HG03175 (cell line): ENCODE results near the gene RIPOR2.
A peak's percentile ranks its signal among the peaks of the same experiment; 100 is the strongest.

Source experiments
- ATAC-seq: cut with Tn5 transposase; IDR thresholded peaks from one replicate; pipeline ENCODE4 v1.9.1; 2021; ENCODE audit warnings: mild to moderate bottlenecking, moderate library complexity; ENCODE audit not compliant: unreplicated experiment

Gene RIPOR2

GRCh38 chr6:24907919-24908649 is 27.7 kb downstream of the RIPOR2 start:
- no peak for ATAC-seq

GRCh38 chr6:24906314-24906713 is 29.4 kb downstream of the RIPOR2 start:
- no peak for ATAC-seq

GRCh38 chr6:24905483-24905882 is 30.3 kb downstream of the RIPOR2 start:
- no peak for ATAC-seq

- ATAC-seq = no peak
Observed at GRCh38 chr6:24903681-24904080, 32.1 kb downstream of the RIPOR2 start.

GRCh38 chr6:24902782-24903181 is 33.0 kb downstream of the RIPOR2 start:
- ATAC-seq = no peak

GRCh38 chr6:24901698-24902328 is 33.9 kb downstream of the RIPOR2 start:
- no peak for ATAC-seq

- no peak for ATAC-seq
Observed at GRCh38 chr6:24900917-24901697, 34.7 kb downstream of the RIPOR2 start.

GRCh38 chr6:24899997-24900325 is 35.8 kb downstream of the RIPOR2 start:
- ATAC-seq = no peak

- ATAC-seq = no peak
Observed at GRCh38 chr6:24899136-24899996, 36.4 kb downstream of the RIPOR2 start.

- ATAC-seq = no peak
Observed at GRCh38 chr6:24898676-24899075, 37.1 kb downstream of the RIPOR2 start.

- no peak for ATAC-seq
Observed at GRCh38 chr6:24897186-24897585, 38.6 kb downstream of the RIPOR2 start.

- no peak for ATAC-seq
Observed at GRCh38 chr6:24893342-24893850, 42.4 kb downstream of the RIPOR2 start.

GRCh38 chr6:24891004-24891403 is 44.8 kb downstream of the RIPOR2 start:
- ATAC-seq = no peak

- ATAC-seq = no peak
Observed at GRCh38 chr6:24890471-24890870, 45.3 kb downstream of the RIPOR2 start.

- ATAC-seq = no peak
Observed at GRCh38 chr6:24888715-24889370, 46.9 kb downstream of the RIPOR2 start.

GRCh38 chr6:24887545-24888140 is 48.1 kb downstream of the RIPOR2 start:
- no peak for ATAC-seq

GRCh38 chr6:24883618-24884017 is 52.1 kb downstream of the RIPOR2 start:
- peak; percentile 73 for ATAC-seq

- no peak for ATAC-seq
Observed at GRCh38 chr6:24882835-24883555, 52.8 kb downstream of the RIPOR2 start.

- ATAC-seq = no peak
Observed at GRCh38 chr6:24882295-24882694, 53.5 kb downstream of the RIPOR2 start.
